Measurements from ENCODE around the gene CTCFL.
A peak's percentile ranks its signal among the peaks of the same experiment; 100 is the strongest.

The CTCFL gene

GRCh38 chr20:57470666-57471495 lies 54.1 kb downstream of the CTCFL start:
- FAIRE-seq (no peak), DNase-seq (ENCODE audit: insufficient read length, low spot score) (no peak)
- TF ChIP-seq POLR2A (IDR thresholded peaks at IDR 0.05; ENCODE audit: low read depth, low read length) (no peak), PAX5 (IDR thresholded peaks at IDR 0.05; ENCODE audit: insufficient read depth, low read length, severe bottlenecking) (no peak), POLR2AphosphoS5 (IDR thresholded peaks at IDR 0.05; ENCODE audit: low read depth, low read length) (no peak), SPI1 (IDR thresholded peaks at IDR 0.05; ENCODE audit: low read depth, low read length) (no peak), POU2F2 (IDR thresholded peaks at IDR 0.05; ENCODE audit: low read depth, low read length) (no peak), TAF1 (IDR thresholded peaks at IDR 0.05; ENCODE audit: low read depth, low read length) (no peak)

- FAIRE-seq (peak; percentile 71), DNase-seq (ENCODE audit: insufficient read length, low spot score) (no peak)
- no peak for TF ChIP-seq POLR2A (IDR thresholded peaks at IDR 0.05; ENCODE audit: low read depth, low read length)
Measured at GRCh38 chr20:57470212-57470522, 54.8 kb downstream of the CTCFL start.

- TF ChIP-seq PAX5 (IDR thresholded peaks at IDR 0.05; ENCODE audit: insufficient read depth, low read length, severe bottlenecking): no peak
- no peak for TF ChIP-seq TAF1 (IDR thresholded peaks at IDR 0.05; ENCODE audit: low read depth, low read length)
- TF ChIP-seq POLR2AphosphoS5 (IDR thresholded peaks at IDR 0.05; ENCODE audit: low read depth, low read length): no peak
- no peak for TF ChIP-seq SPI1 (IDR thresholded peaks at IDR 0.05; ENCODE audit: low read depth, low read length)
- peak; percentile 95 for TF ChIP-seq POU2F2 (IDR thresholded peaks at IDR 0.05; ENCODE audit: low read depth, low read length)
- no peak for TF ChIP-seq POLR2A (IDR thresholded peaks at IDR 0.05; ENCODE audit: low read depth, low read length)
- FAIRE-seq (peak; percentile 91), DNase-seq (ENCODE audit: insufficient read length, low spot score) (no peak)
Measured at GRCh38 chr20:57469418-57470211, 55.3 kb downstream of the CTCFL start.

GRCh38 chr20:57468523-57469417 lies 56.2 kb downstream of the CTCFL start:
- DNase-seq (ENCODE audit: insufficient read length, low spot score) (no peak), FAIRE-seq (peak; percentile 82)
- TF ChIP-seq POU2F2 (IDR thresholded peaks at IDR 0.05; ENCODE audit: low read depth, low read length) (peak; percentile 51; the same call in 1 of the 2 replicates), POLR2AphosphoS5 (IDR thresholded peaks at IDR 0.05; ENCODE audit: low read depth, low read length) (no peak)

GRCh38 chr20:57467742-57468141 lies 57.2 kb downstream of the CTCFL start:
- FAIRE-seq (no peak), DNase-seq (ENCODE audit: insufficient read length, low spot score) (no peak)
- TF ChIP-seq TAF1 (IDR thresholded peaks at IDR 0.05; ENCODE audit: low read depth, low read length) (no peak), SPI1 (IDR thresholded peaks at IDR 0.05; ENCODE audit: low read depth, low read length) (no peak)

GRCh38 chr20:57465943-57466342 lies 59.0 kb downstream of the CTCFL start:
- DNase-seq (ENCODE audit: insufficient read length, low spot score) (no peak), FAIRE-seq (no peak)
- TF ChIP-seq POLR2A (IDR thresholded peaks at IDR 0.05; ENCODE audit: low read depth, low read length): no peak
- no peak for TF ChIP-seq PAX5 (IDR thresholded peaks at IDR 0.05; ENCODE audit: insufficient read depth, low read length, severe bottlenecking)
- no peak for TF ChIP-seq TAF1 (IDR thresholded peaks at IDR 0.05; ENCODE audit: low read depth, low read length)
- TF ChIP-seq SPI1 (IDR thresholded peaks at IDR 0.05; ENCODE audit: low read depth, low read length): no peak
- no peak for TF ChIP-seq POU2F2 (IDR thresholded peaks at IDR 0.05; ENCODE audit: low read depth, low read length)
- no peak for TF ChIP-seq POLR2AphosphoS5 (IDR thresholded peaks at IDR 0.05; ENCODE audit: low read depth, low read length)

GRCh38 chr20:57465486-57465885 lies 59.5 kb downstream of the CTCFL start:
- DNase-seq (ENCODE audit: insufficient read length, low spot score) (no peak), FAIRE-seq (no peak)
- TF ChIP-seq SPI1 (IDR thresholded peaks at IDR 0.05; ENCODE audit: low read depth, low read length) (no peak), TAF1 (IDR thresholded peaks at IDR 0.05; ENCODE audit: low read depth, low read length) (no peak), POLR2A (IDR thresholded peaks at IDR 0.05; ENCODE audit: low read depth, low read length) (no peak), POLR2AphosphoS5 (IDR thresholded peaks at IDR 0.05; ENCODE audit: low read depth, low read length) (no peak), PAX5 (IDR thresholded peaks at IDR 0.05; ENCODE audit: insufficient read depth, low read length, severe bottlenecking) (no peak), POU2F2 (IDR thresholded peaks at IDR 0.05; ENCODE audit: low read depth, low read length) (no peak)

GRCh38 chr20:57464642-57465211 lies 60.2 kb downstream of the CTCFL start:
- DNase-seq (ENCODE audit: insufficient read length, low spot score) (no peak), FAIRE-seq (peak; percentile 41)
- no peak for TF ChIP-seq SPI1 (IDR thresholded peaks at IDR 0.05; ENCODE audit: low read depth, low read length)
- no peak for TF ChIP-seq PAX5 (IDR thresholded peaks at IDR 0.05; ENCODE audit: insufficient read depth, low read length, severe bottlenecking)
- TF ChIP-seq TAF1 (IDR thresholded peaks at IDR 0.05; ENCODE audit: low read depth, low read length): no peak
- TF ChIP-seq POLR2AphosphoS5 (IDR thresholded peaks at IDR 0.05; ENCODE audit: low read depth, low read length): no peak
- no peak for TF ChIP-seq POU2F2 (IDR thresholded peaks at IDR 0.05; ENCODE audit: low read depth, low read length)
- no peak for TF ChIP-seq POLR2A (IDR thresholded peaks at IDR 0.05; ENCODE audit: low read depth, low read length)

GRCh38 chr20:57462781-57463180 lies 62.2 kb downstream of the CTCFL start:
- FAIRE-seq (no peak), DNase-seq (ENCODE audit: insufficient read length, low spot score) (no peak)
- TF ChIP-seq SPI1 (IDR thresholded peaks at IDR 0.05; ENCODE audit: low read depth, low read length) (no peak), PAX5 (IDR thresholded peaks at IDR 0.05; ENCODE audit: insufficient read depth, low read length, severe bottlenecking) (no peak), POLR2AphosphoS5 (IDR thresholded peaks at IDR 0.05; ENCODE audit: low read depth, low read length) (no peak), POLR2A (IDR thresholded peaks at IDR 0.05; ENCODE audit: low read depth, low read length) (no peak), TAF1 (IDR thresholded peaks at IDR 0.05; ENCODE audit: low read depth, low read length) (no peak), POU2F2 (IDR thresholded peaks at IDR 0.05; ENCODE audit: low read depth, low read length) (no peak)

Data from GM12891 (cell line).